ENCODE measurements around the gene TSPAN10. TPM values are rescaled to one million over a fixed set of nuclear protein-coding genes. Genes with fewer than 3 reads are reported as not detected.
"Not testable (repeated sequence)": the region's sequence is repeated elsewhere in the genome, so short reads cannot be mapped to it uniquely, and the experiment has no call there.

The TSPAN10 gene
- polyA plus RNA-seq, 4 donors = 1.9 to 7.7 (median 2.8) TPM

DNA sequence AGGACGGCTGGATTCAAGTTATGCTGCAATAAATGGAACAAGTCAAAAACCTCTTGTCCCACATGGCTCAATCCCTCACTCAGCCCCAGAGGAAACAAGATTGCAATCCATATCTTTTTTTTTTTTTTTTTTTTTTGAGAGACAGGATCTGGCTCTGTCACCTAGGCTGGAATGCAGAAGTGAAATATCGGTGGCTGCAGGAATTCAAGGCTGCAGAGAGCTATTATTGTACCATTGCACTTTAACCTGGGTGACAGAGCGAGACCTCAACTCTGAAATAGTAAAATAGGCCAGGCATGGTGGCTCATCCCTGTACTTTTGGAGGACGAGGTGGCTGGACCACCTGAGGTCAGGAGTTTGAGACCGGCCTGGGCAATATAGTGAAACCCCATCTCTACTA lies 22.0 kb downstream of the TSPAN10 start:
- no peak for DNase-seq (ENCODE audit: low read depth in 4 of 4, low spot score in 2 of 4)

DNA sequence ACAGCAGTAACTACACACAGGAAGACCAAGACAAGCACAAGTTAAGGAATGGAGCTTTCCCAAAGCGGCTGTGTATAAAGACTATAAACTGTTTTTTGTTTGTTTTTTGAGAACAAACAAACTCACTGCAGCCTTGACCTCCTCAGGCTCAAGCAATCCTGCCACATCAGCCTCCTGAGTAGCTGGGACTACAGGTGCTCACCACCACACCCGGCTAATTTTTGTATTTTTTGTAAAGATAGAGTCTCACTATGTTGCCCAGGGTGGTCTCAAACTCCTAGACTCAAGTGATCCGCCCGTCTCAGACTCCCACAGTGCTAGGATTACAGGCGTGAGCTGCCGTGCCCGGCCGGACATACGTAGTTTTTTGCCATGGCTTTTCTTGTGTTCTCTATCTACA lies 23.4 kb downstream of the TSPAN10 start:
- DNase-seq (ENCODE audit: low read depth in 4 of 4, low spot score in 2 of 4) = no peak

DNA sequence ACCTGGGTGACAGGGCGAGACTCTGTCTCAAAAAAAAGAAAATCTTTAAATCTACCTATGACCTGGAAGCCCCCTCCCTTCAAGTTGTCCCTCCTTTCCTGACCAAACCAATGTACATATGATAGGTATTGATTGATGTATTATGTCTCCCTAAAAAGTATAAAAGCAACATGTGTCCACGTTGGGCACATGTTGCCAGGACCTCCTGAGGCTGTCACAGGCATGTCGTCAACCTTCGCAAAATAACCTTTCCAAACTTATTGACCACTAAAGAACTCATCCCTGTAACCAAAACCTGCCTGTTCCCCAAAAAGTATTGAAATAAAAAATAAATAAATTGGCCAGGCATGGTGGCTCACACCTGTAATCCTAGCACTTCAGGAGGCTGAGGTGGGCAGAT lies 25.0 kb downstream of the TSPAN10 start:
- no peak for DNase-seq (ENCODE audit: low read depth in 4 of 4, low spot score in 2 of 4)

DNA sequence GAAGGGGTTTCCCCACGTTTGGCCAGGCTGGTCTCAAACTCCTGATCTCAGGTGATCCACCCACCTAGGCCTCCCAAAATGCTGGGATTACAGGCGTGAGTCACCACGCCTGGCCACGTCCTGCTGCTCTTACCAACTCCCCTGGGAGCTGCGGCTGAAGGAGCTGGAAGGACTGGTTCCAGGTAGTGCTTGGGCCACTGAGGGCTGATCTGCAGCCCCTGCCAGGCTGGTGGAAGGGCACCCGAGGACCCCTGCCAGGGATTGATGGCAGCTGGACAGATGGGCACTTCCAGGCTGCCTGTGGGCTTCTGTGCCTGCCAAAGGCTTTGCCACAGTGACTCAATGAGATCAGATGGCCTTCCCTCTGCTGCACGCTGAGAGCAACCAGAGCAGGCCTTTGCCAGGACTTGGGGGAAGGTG lies 27.1 kb downstream of the TSPAN10 start:
- no peak for DNase-seq (ENCODE audit: low read depth in 4 of 4, low spot score in 2 of 4)

DNA sequence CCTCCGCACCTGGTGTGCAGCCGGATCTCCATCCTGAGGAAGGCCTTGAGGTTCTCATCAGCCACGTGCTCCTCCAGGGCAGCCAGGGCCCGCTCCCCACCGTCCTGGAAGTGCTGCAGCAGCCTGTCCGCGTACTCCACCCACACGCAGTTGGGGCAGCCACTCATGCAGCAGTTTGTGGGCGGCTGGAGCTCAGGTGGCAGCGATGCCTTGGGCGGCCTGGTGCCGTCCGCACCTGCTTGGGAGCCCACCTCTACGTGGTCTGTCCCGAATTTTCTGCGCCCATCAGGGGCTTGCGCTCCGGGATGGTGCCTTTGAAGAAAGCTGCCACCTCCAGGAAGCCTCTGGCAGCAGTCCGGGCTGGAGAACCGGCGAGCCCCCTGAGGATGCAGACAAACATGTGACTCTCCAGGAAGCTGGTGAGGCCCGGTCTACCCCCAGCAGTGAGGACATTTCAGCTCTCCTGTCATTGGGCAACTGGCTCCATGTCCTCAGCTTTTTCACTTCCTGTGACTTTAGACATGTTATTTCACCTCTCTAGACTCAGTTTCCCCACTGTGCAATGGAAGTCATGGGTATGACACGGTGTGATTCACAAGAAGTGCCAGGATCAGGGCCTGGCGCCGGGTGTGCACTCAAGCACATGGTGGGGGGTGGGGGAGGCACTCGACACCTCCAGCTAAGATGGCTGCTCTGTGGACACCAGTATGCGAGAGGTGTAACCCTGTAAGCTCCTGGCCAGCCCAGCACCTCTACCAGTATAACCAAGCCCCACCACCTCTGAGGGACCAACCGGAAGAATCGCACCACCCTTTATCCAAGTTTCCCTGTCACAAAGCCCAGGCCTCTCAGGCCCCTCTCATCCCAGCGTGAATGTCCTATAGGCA lies 28.5 kb downstream of the TSPAN10 start:
- no peak for DNase-seq (ENCODE audit: low read depth in 4 of 4, low spot score in 2 of 4)

DNA sequence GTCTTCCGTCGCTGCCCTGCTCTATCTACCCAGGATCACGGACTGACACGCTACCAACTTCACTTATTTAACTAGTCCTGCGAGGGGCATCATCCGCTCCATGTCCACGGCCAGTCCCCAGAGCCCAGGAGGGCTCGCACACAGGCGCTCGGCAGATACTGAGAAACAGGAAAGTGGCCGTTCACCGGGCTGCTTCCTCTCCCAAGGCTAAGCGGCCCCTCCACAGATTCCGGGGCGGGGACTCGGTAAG lies 29.0 kb downstream of the TSPAN10 start:
- DNase-seq (ENCODE audit: low read depth in 4 of 4, low spot score in 2 of 4) = no peak

DNA sequence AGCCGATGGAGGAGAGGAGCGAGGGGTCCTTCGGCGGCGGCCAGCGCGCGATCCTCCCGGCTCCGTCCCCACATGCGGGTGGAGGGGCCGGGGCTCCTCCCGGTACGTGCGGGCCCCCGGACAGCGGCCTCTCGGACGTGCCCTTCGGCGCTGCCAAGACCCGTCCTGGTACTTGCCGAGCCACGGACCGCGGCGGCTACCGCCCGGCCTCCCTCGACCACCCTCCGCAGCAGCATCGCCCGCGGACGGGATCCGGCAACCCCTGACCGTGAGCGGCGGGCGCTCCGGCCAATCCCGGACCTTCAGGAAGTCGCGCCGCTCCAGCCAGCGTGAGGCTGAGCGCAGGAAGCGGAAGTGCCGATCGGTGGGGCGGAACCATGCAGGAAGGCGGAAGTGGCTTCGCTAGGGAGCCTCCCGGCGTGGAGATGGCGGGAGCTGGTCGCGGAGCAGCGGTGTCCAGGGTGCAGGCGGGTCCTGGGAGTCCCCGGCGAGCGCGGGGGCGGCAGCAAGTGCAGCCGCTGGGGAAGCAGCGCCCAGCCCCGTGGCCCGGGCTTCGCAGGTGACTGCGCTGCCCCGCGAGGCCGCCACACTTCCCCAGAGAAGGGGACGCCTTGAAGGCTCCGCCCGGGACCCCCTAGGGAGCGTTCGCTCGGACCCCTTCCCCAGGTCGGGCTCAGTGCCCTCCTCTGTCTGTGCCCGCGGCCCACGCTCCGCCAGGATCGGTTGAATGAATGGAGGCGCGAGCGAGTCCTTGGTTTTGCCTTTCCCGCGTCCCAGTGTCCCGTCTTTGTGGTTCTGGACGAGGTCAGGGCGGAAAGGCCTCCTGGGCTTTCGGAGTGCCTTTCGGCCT lies 29.6 kb downstream of the TSPAN10 start, which contains the start of the genes CCDC137 and OXLD1:
TSS of gene CCDC137 (plus strand) at position 396 of the 850 bp plus-strand sequence. CDS start at position 426, 30 bp downstream.
TSS of gene OXLD1 (minus strand) at position 264 of the 850 bp plus-strand sequence. CDS start at position 236, 28 bp downstream.
- DNase-seq (ENCODE audit: low read depth in 4 of 4, low spot score in 2 of 4) = peak; percentile 70 to 93 (median 84)

DNA sequence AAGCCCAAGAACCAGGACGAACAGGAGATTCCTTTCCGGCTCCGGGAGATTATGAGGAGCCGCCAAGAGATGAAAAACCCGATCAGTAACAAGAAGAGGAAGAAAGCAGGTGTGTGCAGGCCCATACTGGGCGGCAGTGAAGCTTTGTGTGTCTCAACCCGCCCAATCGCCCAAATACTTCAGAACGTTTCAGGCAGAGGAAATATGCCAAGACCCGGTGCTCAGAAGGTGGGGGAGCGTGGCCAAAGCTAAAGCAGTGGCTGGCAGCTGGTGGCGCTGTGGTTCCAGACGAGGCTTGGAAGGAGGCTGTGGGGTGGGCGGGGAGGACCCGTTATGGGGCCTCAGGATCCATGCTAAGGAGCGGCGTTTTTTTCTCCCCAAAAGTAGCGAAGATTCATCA lies 30.8 kb downstream of the TSPAN10 start:
- no peak for DNase-seq (ENCODE audit: low read depth in 4 of 4, low spot score in 2 of 4)

DNA sequence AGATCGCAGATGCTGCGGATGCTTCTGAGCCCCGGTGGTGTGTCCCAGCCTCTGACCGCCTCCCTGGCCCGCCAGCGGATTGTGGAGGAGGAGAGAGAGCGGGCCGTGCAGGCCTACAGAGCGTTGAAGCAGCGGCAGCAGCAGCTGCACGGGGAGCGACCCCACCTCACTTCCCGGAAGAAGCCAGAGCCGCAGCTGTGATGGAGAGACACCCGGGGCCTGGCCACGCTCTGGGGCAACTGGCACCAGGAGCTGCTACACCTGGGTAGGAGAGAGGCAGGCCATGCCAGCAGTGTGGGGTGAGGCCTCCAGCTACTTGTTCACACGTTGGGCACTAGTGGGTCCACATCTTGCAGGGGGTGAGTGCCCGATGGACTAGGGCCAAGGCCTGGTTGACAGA lies 35.5 kb downstream of the TSPAN10 start:
- no peak for DNase-seq (ENCODE audit: low read depth in 4 of 4, low spot score in 2 of 4)

DNA sequence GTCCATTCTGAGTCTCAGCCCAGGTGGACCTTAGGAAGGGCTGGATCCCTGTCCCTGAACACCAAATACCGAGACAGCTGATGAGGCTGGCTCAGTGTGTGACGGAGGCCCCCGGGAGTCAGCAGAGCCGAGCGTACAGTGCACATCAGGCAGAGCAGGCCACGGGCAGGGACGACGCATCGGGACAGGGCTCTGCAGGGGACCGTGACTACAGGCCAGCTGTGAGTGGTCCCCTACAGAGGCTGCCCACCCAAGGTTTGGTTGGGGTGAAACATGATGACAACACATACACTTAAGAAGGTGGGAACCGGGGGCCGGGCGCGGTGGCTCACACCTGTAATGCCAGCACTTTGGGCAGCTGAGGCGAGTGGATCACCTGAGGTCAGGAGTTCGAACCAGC lies 36.0 kb downstream of the TSPAN10 start:
- DNase-seq (ENCODE audit: low read depth in 4 of 4, low spot score in 2 of 4) = no peak

DNA sequence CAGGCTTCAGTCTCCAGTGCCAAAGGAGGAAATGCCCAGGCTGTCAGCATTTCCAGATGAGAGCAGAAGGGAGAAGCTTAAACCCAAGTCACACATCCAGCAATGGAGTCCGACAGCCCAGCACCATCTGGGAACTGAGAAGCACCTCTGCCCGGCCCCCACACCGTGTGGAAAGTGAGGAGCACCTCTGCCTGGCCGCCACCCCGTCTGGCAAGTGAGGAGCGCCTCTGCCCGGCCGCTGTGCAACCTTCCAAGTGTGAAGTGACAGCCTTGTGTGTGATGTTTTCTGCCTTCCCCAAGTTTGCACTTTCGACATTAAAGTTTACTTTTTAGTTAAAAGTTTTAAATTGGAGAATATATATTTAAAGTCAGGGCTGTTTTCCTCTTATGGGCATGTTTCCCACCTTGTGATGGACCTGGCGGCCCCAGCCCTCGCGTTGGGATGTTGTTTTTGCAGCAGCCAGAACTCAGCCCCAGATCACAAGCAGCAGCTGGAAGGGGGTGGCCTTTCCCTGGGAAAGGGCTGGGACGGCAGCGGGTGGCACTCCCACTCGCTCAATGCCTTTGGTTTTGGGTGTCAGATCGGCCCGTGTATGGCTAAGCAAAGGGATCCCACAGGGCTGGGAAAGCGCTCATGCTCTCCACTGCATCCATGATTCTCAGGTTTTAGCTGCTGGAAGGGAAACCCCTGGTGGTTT lies 36.7 kb downstream of the TSPAN10 start:
- no peak for DNase-seq (ENCODE audit: low read depth in 4 of 4, low spot score in 2 of 4)

DNA sequence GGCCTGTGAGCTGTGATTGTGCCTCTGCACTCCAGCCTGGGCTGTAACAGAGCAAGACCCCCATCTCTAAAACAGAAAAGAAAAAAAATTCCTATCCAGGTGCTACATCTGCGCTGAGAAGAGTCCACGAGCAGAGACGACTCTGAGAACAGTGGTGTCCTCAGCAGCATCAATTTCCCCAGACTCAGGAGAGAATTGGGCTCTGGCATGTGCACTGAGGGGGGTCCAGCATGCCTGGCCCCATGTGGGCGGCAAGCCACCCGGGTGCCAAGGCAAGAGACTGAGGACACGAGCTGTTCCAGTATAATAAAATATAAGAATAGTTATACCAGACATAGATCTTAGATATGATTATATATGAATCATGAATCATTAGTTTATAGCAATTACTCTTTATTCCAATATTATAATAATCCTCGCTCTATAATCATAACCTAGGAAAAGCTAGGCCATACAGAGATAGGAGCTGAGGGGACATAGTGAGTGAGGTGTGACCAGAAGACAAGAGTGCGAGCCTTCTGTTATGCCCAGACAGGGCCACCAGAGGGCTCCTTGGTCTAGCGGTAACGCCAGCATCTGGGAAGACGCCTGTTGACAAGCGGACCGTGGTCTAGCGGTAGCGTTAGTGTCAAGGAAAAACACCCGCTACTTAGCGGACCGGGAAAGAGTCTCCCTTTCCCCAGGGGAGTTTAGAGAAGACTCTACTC lies 38.7 kb downstream of the TSPAN10 start:
- DNase-seq (ENCODE audit: low read depth in 4 of 4, low spot score in 2 of 4) = not testable (repeated sequence)

DNA sequence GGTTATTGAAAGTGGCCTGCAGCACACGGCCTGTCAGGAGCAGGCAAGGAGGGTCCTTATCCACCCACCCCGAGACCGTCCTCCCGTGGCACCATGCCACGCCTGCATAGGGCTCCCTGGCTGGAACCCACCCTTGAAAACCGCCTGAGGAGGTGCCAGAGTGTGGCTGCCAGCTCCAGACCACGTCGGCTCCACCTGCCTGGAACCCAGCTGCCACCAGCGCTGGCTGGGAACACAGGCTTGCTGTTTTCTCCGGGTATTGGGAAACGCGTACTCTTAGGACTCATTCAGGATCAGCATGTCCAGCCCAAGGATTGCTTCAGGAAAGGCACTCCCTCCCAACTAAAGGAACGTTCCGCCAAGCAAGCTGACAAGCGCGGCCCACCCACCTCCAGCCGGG lies 39.9 kb downstream of the TSPAN10 start:
- DNase-seq (ENCODE audit: low read depth in 4 of 4, low spot score in 2 of 4) = no peak

DNA sequence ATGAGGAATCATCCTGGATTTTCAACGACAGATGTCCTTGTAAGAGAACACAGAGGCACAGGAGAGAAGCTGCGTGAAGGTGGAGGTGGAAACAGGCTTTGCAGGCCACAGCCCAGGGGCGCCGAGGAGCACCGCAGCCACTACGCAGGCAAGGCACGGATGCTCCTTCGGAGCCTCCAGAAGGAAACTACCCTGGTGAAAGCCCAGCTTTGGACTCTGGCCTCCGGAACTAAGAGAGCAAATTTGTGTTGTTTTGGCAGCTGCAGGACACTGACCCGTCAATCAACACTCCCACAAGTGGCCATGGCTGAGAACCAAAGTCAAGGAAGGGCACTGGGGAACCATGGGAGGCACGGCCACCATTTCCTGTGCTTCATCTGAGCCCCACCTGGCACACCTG lies 43.2 kb downstream of the TSPAN10 start:
- no peak for DNase-seq (ENCODE audit: low read depth in 4 of 4, low spot score in 2 of 4)

DNA sequence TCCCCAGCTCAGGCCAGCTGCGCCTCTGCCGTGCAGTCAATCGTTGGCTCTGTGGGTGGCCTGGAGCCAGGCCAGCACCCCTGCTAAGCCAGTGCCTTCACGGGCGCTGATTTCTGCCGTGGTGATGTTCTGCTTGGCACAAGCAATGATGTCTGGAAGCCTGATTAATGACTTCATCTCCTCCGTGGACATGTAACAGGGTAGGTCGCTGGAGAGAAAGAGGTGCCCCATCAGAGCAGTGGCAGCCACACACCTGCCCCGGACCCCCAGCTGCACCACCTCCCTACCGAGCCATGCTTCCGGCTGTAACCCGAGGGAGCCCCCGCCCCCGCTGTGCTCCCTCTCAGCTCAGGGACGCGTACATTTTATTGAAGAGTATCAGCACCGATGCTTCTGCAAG lies 44.7 kb downstream of the TSPAN10 start:
- DNase-seq (ENCODE audit: low read depth in 4 of 4, low spot score in 2 of 4) = no peak

DNA sequence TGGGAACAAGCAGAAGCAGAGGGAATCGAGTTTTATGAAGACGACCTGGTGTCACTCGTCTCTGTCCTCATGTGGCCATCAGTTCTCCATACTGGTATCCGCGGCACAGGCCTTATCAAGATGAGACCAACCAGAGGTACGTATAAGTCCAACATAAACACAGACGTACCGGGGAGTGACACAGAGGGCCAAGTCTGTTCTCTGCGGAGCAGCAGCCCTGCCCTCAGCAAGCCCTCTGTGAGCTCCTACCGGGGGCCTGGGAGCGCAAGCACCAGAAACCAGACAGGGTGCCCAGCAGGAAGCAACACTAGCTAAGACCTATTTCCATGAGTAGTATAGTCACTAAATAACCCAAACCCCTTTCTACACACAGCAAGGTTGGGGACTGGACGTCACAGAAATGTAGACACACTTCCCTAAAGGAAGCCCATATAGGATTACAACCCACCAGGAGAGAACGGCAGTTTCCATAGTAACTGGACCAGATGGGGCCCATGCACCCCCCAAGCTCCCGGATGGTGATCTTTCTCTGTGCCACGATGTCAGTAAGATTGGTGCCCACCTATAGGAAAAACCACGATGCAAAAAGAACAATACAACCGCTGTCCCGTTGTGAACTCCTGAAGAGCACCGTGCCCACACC lies 45.7 kb downstream of the TSPAN10 start:
- no peak for DNase-seq (ENCODE audit: low read depth in 4 of 4, low spot score in 2 of 4)

DNA sequence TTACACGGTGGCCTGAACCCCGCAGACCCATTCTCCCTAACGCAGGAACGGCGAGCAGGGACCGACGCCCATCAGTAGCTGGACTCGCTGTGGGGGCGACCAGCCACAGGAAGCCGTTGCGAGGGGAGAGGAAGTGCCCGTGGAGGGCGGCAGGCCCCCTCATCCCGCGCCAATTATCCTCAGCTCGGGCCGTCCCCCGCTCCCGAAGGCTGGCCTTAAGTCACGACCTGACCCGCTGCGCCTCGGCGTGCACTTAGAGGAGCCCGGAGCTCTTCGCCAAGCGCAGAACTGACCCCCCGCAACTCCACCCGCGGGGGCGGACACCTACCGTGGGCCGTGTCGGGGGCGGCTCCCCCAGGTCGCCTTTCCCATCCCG lies 46.2 kb downstream of the TSPAN10 start:
- DNase-seq (ENCODE audit: low read depth in 4 of 4, low spot score in 2 of 4) = no peak

DNA sequence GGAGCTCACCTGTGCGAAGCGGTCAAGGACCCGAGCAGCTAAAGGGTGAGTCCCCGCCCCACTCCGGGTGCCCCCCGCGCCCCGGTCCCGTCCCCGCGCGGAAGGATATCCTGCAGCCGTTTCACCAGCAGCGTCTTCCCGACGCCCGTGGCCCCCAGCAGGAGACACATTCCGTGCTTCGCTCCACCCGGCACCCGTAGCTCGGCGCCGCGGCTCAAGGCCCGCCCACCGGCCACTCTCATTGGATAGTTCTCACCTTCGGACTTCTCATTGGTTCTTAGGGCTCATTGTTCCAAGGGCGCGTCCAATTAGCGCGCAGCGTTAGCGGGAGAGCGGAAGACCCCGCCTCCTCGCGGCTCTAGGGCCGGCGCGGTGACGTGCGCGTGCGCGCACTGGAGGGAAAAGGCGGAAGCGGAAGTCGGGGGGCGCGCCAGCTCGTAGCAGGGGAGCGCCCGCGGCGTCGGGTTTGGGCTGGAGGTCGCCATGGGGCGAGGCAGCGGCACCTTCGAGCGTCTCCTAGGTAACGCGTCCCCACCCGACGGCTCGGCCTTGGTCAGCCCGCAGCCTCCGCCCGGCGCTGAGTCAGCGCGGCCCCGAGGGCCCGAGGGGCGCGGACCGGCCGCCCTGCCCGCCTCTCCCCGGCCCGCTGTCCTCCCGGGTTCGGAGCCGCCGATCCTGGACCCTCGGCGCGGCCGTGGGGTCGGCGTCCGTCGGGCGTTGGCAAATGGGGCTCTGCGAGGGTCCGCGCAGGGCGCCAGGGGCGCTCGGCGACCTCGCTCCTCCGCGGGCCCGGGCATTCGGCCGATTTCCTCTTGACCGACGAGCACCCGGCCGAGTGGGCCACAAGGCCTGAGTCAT lies 46.8 kb downstream of the TSPAN10 start, which contains the start of the genes ARL16 and HGS:
TSS of gene ARL16 (minus strand) at position 214 of the 858 bp plus-strand sequence. CDS start at position 170, 44 bp downstream.
TSS of gene HGS (plus strand) at position 428 of the 858 bp plus-strand sequence. CDS start at position 484, 56 bp downstream.
- peak; percentile 94 to 99 (median 98) for DNase-seq (ENCODE audit: low read depth in 4 of 4, low spot score in 2 of 4)

DNA sequence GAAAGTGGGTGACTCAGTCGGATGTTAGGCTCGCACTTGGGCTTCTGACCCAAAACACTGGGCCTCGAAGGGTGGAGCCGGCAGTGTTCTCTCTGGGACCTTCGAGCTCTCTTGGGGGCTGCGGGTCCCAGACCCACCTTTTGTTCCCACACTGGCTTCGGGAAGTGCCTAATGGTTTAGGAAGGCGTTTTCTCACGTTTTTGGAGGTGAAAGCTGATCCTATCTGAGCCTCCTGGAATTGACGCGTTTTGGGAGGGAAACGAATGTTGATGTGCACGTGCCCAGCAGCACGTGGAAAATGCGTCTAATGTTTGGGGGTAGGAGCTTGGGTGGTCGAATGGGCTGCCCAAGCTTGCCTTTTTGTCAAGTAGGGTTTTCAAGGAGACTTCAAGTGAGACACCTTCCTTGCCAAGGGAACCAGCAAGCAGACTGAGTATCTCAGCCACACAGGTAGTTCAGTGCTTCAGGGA lies 47.5 kb downstream of the TSPAN10 start:
- DNase-seq (ENCODE audit: low read depth in 4 of 4, low spot score in 2 of 4) = no peak
